HepG2 (cell line): Measurements from ENCODE around the gene NFATC3. TPM values are rescaled to one million over a fixed set of nuclear protein-coding genes. Genes with fewer than 3 reads are reported as not detected.

Experiments
- ASH2L ChIP-seq: fragments of 300-600, 200-600 bp; sonication (generic); IDR thresholded peaks from 2 replicates; pipeline ENCODE4 v1.7.0; 2017; ENCODE audit warnings: low read depth, mild to moderate bottlenecking, moderate library complexity, mixed read lengths, low read length; ENCODE audit not compliant: insufficient read length
- CHCHD3 ChIP-seq: sonication (generic); formaldehyde crosslinking; IDR thresholded peaks from 2 replicates; pipeline ENCODE4 v1.8.0; 2022; ENCODE audit warnings: mild to moderate bottlenecking, missing genetic modification reagents, moderate library complexity
- FOXP1 ChIP-seq, 2 experiments: fragments of 450-650 bp in 1 of 2; IDR thresholded peaks; 2 replicates each; pipeline ENCODE4 v1.6.1; 2017 to 2018; ENCODE audit warnings: antibody characterized with exemption in 1 of 2
- HNRNPL ChIP-seq: fragments of 200-400 bp; formaldehyde crosslinking; IDR thresholded peaks from 2 replicates; pipeline ENCODE4 v1.6.1; 2017; ENCODE audit warnings: mild to moderate bottlenecking, low read depth, low read length
- MAZ ChIP-seq, 2 experiments: sonication (generic) in 1 of 2; formaldehyde crosslinking in 1 of 2; IDR thresholded peaks; 2 replicates each; pipeline versions ENCODE4 v1.5.0 to v1.6.1; 2012 to 2020; ENCODE audit warnings: low read depth in 2 of 2, mild to moderate bottlenecking in 2 of 2, borderline replicate concordance in 1 of 2, improper control_type of control experiment in 1 of 2, low read length in 1 of 2, missing genetic modification reagents in 1 of 2, moderate library complexity in 1 of 2
- SRSF9 ChIP-seq: fragments of 200-400 bp; formaldehyde crosslinking; IDR thresholded peaks from 2 replicates; pipeline ENCODE4 v1.6.1; 2018; ENCODE audit warnings: borderline replicate concordance, mild to moderate bottlenecking, low read depth, low read length; ENCODE audit not compliant: insufficient read depth, poor library complexity, severe bottlenecking
- TCF12 ChIP-seq, 2 experiments: fragments of 450-650 bp in 1 of 2; sonication (generic) in 1 of 2; formaldehyde crosslinking in 1 of 2; IDR thresholded peaks; 2 replicates each; pipeline versions ENCODE4 v1.6.1 to v1.8.0; 2017 to 2022; ENCODE audit warnings: antibody characterized with exemption in 1 of 2, mild to moderate bottlenecking in 1 of 2, missing genetic modification reagents in 1 of 2, moderate library complexity in 1 of 2
- ZIK1 ChIP-seq: sonication (generic); formaldehyde crosslinking; IDR thresholded peaks from 2 replicates; pipeline ENCODE4 v1.5.0; 2020; ENCODE audit warnings: mild to moderate bottlenecking, low read depth, missing genetic modification reagents, borderline replicate concordance
- ZNF296 ChIP-seq: sonication (generic); formaldehyde crosslinking; conservative IDR thresholded peaks from 2 replicates; pipeline ENCODE4 v1.5.0; 2020; ENCODE audit warnings: mild to moderate bottlenecking, missing genetic modification reagents
- ZNF337 ChIP-seq: sonication (generic); formaldehyde crosslinking; IDR thresholded peaks from 2 replicates; pipeline ENCODE4 v1.5.1; 2020; ENCODE audit warnings: missing genetic modification reagents, low read depth, mild to moderate bottlenecking, borderline replicate concordance
- ZNF383 ChIP-seq: sonication (generic); formaldehyde crosslinking; IDR thresholded peaks from 2 replicates; pipeline ENCODE4 v1.4.0; 2020; ENCODE audit warnings: missing genetic modification reagents, mild to moderate bottlenecking, borderline replicate concordance
- ZNF616 ChIP-seq: sonication (generic); formaldehyde crosslinking; IDR thresholded peaks from 2 replicates; pipeline ENCODE4 v1.5.0; 2020; ENCODE audit warnings: low read depth, mild to moderate bottlenecking, missing genetic modification reagents
- polyA plus RNA-seq, 8 experiments: library from polyadenylated mRNA; depleted of rRNA in 3 of 8; stranded (reverse) in 7 of 8; unstranded in 1 of 8; fragments of >200 nt; fragmentation: Illumina TruSeq in 4 of 8; extraction: Trizol in 4 of 8; gene quantifications; 2 replicates each; pipeline versions ENCODE4 v1.2.1 to v1.2.3, GENCODE V29; 2011 to 2016; ENCODE audit warnings: low read depth in 4 of 8, missing spikeins in 1 of 8, mixed read lengths in 1 of 8; ENCODE audit not compliant: insufficient read depth in 1 of 8
- total RNA-seq, 5 experiments: library from RNA; depleted of rRNA; stranded (reverse); fragments of >200 nt; fragmentation: Illumina TruSeq; extraction: Trizol; gene quantifications; 2 replicates each; pipeline ENCODE4 v1.2.3, GENCODE V29; 2016; ENCODE audit warnings: low read depth in 1 of 5
- TF ChIP-seq, protein P1 (sequence below): sonication (generic); formaldehyde crosslinking; IDR thresholded peaks from 2 replicates; pipeline ENCODE4 v1.5.0; 2020; ENCODE audit warnings: missing genetic modification reagents
- TF ChIP-seq, protein P2 (sequence below): sonication (generic); formaldehyde crosslinking; IDR thresholded peaks from 2 replicates; pipeline ENCODE4 v1.5.1; 2020; ENCODE audit warnings: mild to moderate bottlenecking, missing genetic modification reagents, borderline replicate concordance
- TF ChIP-seq, protein P3 (sequence below): sonication (generic); formaldehyde crosslinking; IDR thresholded peaks from 2 replicates; pipeline ENCODE4 v1.8.0; 2022; ENCODE audit warnings: mild to moderate bottlenecking, missing genetic modification reagents

NFATC3 gene
- total and polyA plus RNA-seq, 2 of the 13 experiments (the other 11 are each of a cell fraction or from before 2014, with no cell fraction given): 52.6 to 62.7 TPM

DNA sequence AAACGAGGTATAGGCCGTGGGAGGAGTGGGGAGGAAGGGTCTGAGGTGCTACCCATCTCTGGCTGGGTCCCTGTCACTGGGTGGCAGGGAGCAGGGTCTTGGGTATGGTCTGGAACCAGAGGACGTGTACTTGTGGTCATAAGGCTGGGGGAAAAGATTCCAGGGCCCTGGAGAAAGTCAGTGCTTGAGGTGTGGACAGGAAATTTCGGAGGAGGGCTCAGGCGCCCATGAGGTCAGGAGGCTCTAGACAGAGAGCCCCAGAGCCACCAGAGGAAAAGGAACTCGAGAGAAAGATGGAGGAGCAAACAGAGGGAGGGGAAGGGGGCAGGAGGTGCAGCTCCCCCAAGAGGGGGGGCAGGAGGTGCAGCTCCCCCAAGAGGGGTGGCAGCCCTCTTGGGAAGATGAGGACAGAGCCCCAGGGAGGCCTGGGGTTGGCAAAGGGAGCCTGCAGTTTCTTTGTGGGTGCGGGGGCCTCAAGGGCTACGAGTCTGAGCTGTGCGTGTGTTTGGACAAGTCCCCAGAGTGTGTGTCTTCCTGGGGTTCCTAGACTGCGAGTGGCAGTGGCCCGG is 178.5 kb downstream of the NFATC3 start (continued):
- TF ChIP-seq ASH2L (no peak), ZIK1 (CRISPR knock-in tag) (0 out of 2 replicates have a peak, but pooled peaks have one; percentile 35), MAZ (IDR thresholded peaks at IDR 0.05; ENCODE audit: borderline replicate concordance, low read depth, low read length) (no peak), MAZ (CRISPR knock-in tag; IDR thresholded peaks at IDR 0.05; ENCODE audit: low read depth) (no peak), CHCHD3 (CRISPR knock-in tag) (no peak), SRSF9 (no peak), HNRNPL (0 out of 2 replicates have a peak, but pooled peaks have one; percentile 29), ZNF616 (no peak), ZNF337 (CRISPR knock-in tag) (no peak), FOXP1 (IDR thresholded peaks at IDR 0.05) (no peak), FOXP1 (CRISPR knock-in tag; IDR thresholded peaks at IDR 0.05) (no peak), ZNF383 (CRISPR knock-in tag) (no peak), ZNF296 (no peak), TCF12 (IDR thresholded peaks at IDR 0.05) (no peak), TCF12 (CRISPR knock-in tag; IDR thresholded peaks at IDR 0.05) (0 out of 2 replicates have a peak, but pooled peaks have one; percentile 30)
- TF ChIP-seq, protein P1, sequence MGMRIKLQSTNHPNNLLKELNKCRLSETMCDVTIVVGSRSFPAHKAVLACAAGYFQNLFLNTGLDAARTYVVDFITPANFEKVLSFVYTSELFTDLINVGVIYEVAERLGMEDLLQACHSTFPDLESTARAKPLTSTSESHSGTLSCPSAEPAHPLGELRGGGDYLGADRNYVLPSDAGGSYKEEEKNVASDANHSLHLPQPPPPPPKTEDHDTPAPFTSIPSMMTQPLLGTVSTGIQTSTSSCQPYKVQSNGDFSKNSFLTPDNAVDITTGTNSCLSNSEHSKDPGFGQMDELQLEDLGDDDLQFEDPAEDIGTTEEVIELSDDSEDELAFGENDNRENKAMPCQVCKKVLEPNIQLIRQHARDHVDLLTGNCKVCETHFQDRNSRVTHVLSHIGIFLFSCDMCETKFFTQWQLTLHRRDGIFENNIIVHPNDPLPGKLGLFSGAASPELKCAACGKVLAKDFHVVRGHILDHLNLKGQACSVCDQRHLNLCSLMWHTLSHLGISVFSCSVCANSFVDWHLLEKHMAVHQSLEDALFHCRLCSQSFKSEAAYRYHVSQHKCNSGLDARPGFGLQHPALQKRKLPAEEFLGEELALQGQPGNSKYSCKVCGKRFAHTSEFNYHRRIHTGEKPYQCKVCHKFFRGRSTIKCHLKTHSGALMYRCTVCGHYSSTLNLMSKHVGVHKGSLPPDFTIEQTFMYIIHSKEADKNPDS (CRISPR knock-in tag): no peak
- TF ChIP-seq, protein P2, sequence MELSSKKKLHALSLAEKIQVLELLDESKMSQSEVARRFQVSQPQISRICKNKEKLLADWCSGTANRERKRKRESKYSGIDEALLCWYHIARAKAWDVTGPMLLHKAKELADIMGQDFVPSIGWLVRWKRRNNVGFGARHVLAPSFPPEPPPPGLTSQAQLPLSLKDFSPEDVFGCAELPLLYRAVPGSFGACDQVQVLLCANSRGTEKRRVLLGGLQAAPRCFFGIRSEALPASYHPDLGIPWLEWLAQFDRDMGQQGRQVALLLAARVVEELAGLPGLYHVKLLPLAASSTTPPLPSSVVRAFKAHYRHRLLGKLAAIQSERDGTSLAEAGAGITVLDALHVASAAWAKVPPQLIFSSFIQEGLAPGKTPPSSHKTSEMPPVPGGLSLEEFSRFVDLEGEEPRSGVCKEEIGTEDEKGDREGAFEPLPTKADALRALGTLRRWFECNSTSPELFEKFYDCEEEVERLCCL (CRISPR knock-in tag): 0 out of 2 replicates have a peak, but pooled peaks have one; percentile 35
- TF ChIP-seq, protein P3, sequence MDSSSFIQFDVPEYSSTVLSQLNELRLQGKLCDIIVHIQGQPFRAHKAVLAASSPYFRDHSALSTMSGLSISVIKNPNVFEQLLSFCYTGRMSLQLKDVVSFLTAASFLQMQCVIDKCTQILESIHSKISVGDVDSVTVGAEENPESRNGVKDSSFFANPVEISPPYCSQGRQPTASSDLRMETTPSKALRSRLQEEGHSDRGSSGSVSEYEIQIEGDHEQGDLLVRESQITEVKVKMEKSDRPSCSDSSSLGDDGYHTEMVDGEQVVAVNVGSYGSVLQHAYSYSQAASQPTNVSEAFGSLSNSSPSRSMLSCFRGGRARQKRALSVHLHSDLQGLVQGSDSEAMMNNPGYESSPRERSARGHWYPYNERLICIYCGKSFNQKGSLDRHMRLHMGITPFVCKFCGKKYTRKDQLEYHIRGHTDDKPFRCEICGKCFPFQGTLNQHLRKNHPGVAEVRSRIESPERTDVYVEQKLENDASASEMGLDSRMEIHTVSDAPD (CRISPR knock-in tag): 0 out of 2 replicates have a peak, but pooled peaks have one; percentile 12
